CD14-positive monocyte (primary cell): ENCODE data around the gene PADI4. TPM values are rescaled to one million over a fixed set of nuclear protein-coding genes. Genes with fewer than 3 reads are reported as not detected.

Experiments used
- DNase-seq, 3 donors: peaks; one replicate each; pipeline ENCODE4 v3.0.0-alpha.2; 2011 to 2022
- H2AFZ ChIP-seq: 2 replicates; pipeline ENCODE4 v1.6.0; 2012; ENCODE audit warnings: mild to moderate bottlenecking, low read depth, low read length, inconsistent platforms; ENCODE audit not compliant: insufficient read depth, poor library complexity, severe bottlenecking
- H3K27ac ChIP-seq, 2 donors: 1 replicate in 1 of 2; 2 replicates in 1 of 2; pipeline ENCODE4 v1.5.1; 2012 to 2013; ENCODE audit warnings: low read length in 2 of 2, control low read depth in 1 of 2, inconsistent platforms in 1 of 2, low read depth in 1 of 2, mild to moderate bottlenecking in 1 of 2
- H3K27me3 ChIP-seq, 2 donors: one replicate each; pipeline versions ENCODE4 v1.6.0 to v1.6.1; 2011 to 2013; ENCODE audit warnings: low read length in 2 of 2; ENCODE audit not compliant: control insufficient read depth in 2 of 2, insufficient read depth in 2 of 2
- H3K36me3 ChIP-seq, 2 donors: replicated peaks in 1 of 2; 1 replicate in 1 of 2; 2 replicates in 1 of 2; pipeline versions ENCODE4 v1.5.1 to v1.6.1; 2012 to 2013; ENCODE audit warnings: low read length in 2 of 2, control low read depth in 1 of 2, inconsistent platforms in 1 of 2, mild to moderate bottlenecking in 1 of 2; ENCODE audit not compliant: insufficient read depth in 2 of 2, control insufficient read depth in 1 of 2
- H3K4me1 ChIP-seq, 2 donors: 1 replicate in 1 of 2; 2 replicates in 1 of 2; pipeline versions ENCODE4 v1.5.1 to v1.6.1; 2012 to 2013; ENCODE audit warnings: low read length in 2 of 2, control low read depth in 1 of 2, inconsistent platforms in 1 of 2, mild to moderate bottlenecking in 1 of 2, moderate library complexity in 1 of 2; ENCODE audit not compliant: insufficient read depth in 2 of 2, control insufficient read depth in 1 of 2
- H3K4me2 ChIP-seq: replicated peaks from 2 replicates; pipeline ENCODE3; 2012; ENCODE audit warnings: low read length, moderate library complexity, mild to moderate bottlenecking; ENCODE audit not compliant: poor library complexity, severe bottlenecking; ENCODE audit errors: extremely low read depth
- H3K4me3 ChIP-seq, 3 experiments: fragments of 200-600 bp in 1 of 3; sonication (generic) in 1 of 3; replicated peaks in 1 of 3; 1 replicate in 2 of 3; 2 replicates in 1 of 3; pipeline ENCODE4 v1.5.1; 2011 to 2013; ENCODE audit warnings: low read length in 3 of 3, mild to moderate bottlenecking in 3 of 3, control low read depth in 2 of 3, low read depth in 2 of 3, inconsistent platforms in 1 of 3, moderate library complexity in 1 of 3
- H3K79me2 ChIP-seq: 2 replicates; pipeline ENCODE4 v1.6.0; 2012; ENCODE audit warnings: mild to moderate bottlenecking, control low read depth, inconsistent platforms, low read length, moderate library complexity; ENCODE audit not compliant: insufficient read depth
- H3K9ac ChIP-seq: 2 replicates; pipeline ENCODE4 v1.6.0; 2017; ENCODE audit warnings: low read length, mild to moderate bottlenecking; ENCODE audit not compliant: insufficient read depth, poor library complexity, severe bottlenecking
- H3K9me3 ChIP-seq, 2 donors: replicated peaks in 1 of 2; 1 replicate in 1 of 2; 2 replicates in 1 of 2; pipeline versions ENCODE4 v1.5.1 to v1.6.1; 2012 to 2013; ENCODE audit warnings: low read length in 2 of 2, control low read depth in 1 of 2; ENCODE audit not compliant: control insufficient read depth in 1 of 2, insufficient read depth in 1 of 2
- H4K20me1 ChIP-seq: 2 replicates; pipeline ENCODE4 v1.6.0; 2012; ENCODE audit warnings: mild to moderate bottlenecking, low read length, control low read depth, moderate library complexity; ENCODE audit not compliant: insufficient read depth
- H3K27ac Mint-ChIP-seq, 7 donors: one replicate each; pipeline ENCODE4 v1.8.0; 2020; ENCODE audit warnings: mild to moderate bottlenecking in 7 of 7, mixed read lengths in 7 of 7, moderate library complexity in 6 of 7, inconsistent platforms in 2 of 7
- H3K27me3 Mint-ChIP-seq, 3 donors: one replicate each; pipeline ENCODE4 v1.8.0; 2021 to 2022; ENCODE audit warnings: low read depth in 3 of 3, mild to moderate bottlenecking in 3 of 3, mixed read lengths in 3 of 3, moderate library complexity in 3 of 3, inconsistent platforms in 1 of 3
- H3K36me3 Mint-ChIP-seq, 2 donors: one replicate each; pipeline ENCODE4 v1.8.0; 2020; ENCODE audit warnings: mixed read lengths in 2 of 2, inconsistent platforms in 1 of 2, mild to moderate bottlenecking in 1 of 2
- H3K4me1 Mint-ChIP-seq: one replicate; pipeline ENCODE4 v1.8.0; 2020; ENCODE audit warnings: mild to moderate bottlenecking, mixed read lengths
- H3K4me3 Mint-ChIP-seq, 2 donors: one replicate each; pipeline ENCODE4 v1.8.0; 2020; ENCODE audit warnings: mild to moderate bottlenecking in 2 of 2, mixed read lengths in 2 of 2, moderate library complexity in 1 of 2
- H3K9me3 Mint-ChIP-seq, 7 donors: one replicate each; pipeline ENCODE4 v1.8.0; 2020 to 2022; ENCODE audit warnings: mixed read lengths in 7 of 7, mild to moderate bottlenecking in 6 of 7, moderate library complexity in 6 of 7, inconsistent platforms in 2 of 7
- WGBS: methylation state at CpG from one replicate; pipeline ENCODE4 v1.1.5; 2013; ENCODE audit warnings: missing lambda C conversion rate; ENCODE audit not compliant: insufficient coverage; 5-methylcytosine and 5-hydroxymethylcytosine counted together
- intact Hi-C, 2 donors: fragments of 100-400 bp; cut with micrococcal nuclease; formaldehyde crosslinking; loops; one replicate each; pipeline versions ENCODE4 v1.15.0 to v1.15.1; 2023
- polyA plus RNA-seq, 3 donors: library from polyadenylated mRNA; depleted of rRNA in 1 of 3; unstranded in 2 of 3; stranded (reverse) in 1 of 3; fragments of 300-500 nt in 2 of 3; fragments of >200 nt in 1 of 3; fragmentation: Illumina TruSeq in 2 of 3; gene quantifications; 1 replicate in 2 of 3; 2 replicates in 1 of 3; pipeline ENCODE4 v1.2.3, GENCODE V29; 2012 to 2021
- TF ChIP-seq, protein P1 (sequence below): fragments of 200-600 bp; IDR thresholded peaks from one replicate; pipeline ENCODE4 v1.8.0; 2022; ENCODE audit warnings: antibody characterized with exemption, mild to moderate bottlenecking

PADI4 gene
- polyA plus RNA-seq, 3 donors, result 160 to 356 (median 164) TPM

DNA sequence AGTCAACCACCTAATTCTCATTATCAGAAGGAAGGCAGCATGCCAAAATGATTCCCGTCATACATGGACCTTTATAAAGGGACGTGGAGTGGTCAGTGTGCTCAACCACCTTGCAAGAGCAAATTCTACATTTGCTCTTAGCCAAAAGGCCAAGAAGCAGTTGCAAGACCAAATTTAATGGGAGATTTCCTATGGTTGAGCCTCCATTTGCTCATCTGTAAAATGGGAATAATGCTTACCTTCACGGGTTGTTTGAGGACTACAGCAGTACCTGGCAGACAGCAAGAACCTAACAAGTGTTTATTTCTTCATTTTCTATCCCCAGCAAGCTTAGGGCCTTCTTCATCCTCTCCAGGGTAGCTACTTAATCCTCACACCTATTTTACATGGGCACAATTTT is 17.4 kb upstream of the PADI4 start:
- no peaks in the 10 kb centered on the region for H3K27me3 ChIP-seq
- Mint-ChIP-seq H3K27ac (no peak overlapping the region), H3K36me3 (peaks cover 0 to 2% of the 10 kb centered on the region in 2 donors), H3K4me1 (peaks cover 44% of the 10 kb centered on the region), H3K27me3 (peaks cover 0 to 7% (median 4%) of the 10 kb centered on the region in 3 donors), H3K4me3 (no peak overlapping the region), H3K9me3 (peaks cover 0 to 1% (median 0%) of the 10 kb centered on the region in 7 donors)
- no peaks in the 10 kb centered on the region for H3K36me3 ChIP-seq
- WGBS, result 100% methylated on average over 2 of the region's 3 CpGs
- no peaks in the 10 kb centered on the region for H3K79me2 ChIP-seq
- H4K20me1 ChIP-seq, result no peaks in the 10 kb centered on the region
- intact Hi-C loops, result no loop called here
- DNase-seq, result no peak
- H2AFZ ChIP-seq, result no peak overlapping the region
- no peak overlapping the region for H3K4me3 ChIP-seq
- no peak overlapping the region for H3K9ac ChIP-seq
- no peak overlapping the region for H3K4me2 ChIP-seq
- peaks cover 32 to 34% of the 10 kb centered on the region in 2 donors for H3K4me1 ChIP-seq
- H3K9me3 ChIP-seq, result no peaks in the 10 kb centered on the region
- TF ChIP-seq, protein P1, sequence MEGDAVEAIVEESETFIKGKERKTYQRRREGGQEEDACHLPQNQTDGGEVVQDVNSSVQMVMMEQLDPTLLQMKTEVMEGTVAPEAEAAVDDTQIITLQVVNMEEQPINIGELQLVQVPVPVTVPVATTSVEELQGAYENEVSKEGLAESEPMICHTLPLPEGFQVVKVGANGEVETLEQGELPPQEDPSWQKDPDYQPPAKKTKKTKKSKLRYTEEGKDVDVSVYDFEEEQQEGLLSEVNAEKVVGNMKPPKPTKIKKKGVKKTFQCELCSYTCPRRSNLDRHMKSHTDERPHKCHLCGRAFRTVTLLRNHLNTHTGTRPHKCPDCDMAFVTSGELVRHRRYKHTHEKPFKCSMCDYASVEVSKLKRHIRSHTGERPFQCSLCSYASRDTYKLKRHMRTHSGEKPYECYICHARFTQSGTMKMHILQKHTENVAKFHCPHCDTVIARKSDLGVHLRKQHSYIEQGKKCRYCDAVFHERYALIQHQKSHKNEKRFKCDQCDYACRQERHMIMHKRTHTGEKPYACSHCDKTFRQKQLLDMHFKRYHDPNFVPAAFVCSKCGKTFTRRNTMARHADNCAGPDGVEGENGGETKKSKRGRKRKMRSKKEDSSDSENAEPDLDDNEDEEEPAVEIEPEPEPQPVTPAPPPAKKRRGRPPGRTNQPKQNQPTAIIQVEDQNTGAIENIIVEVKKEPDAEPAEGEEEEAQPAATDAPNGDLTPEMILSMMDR, result no peak
- H3K27ac ChIP-seq, result no peak overlapping the region

GRCh38 chr1:17292299-17293160 is 15.5 kb upstream of the PADI4 start:
- WGBS, result no CpG with 5 or more reads among the region's 7 CpGs
- Histone ChIP-seq H3K27ac (no peak overlapping the region), H2AFZ (no peak overlapping the region), H3K9ac (no peak overlapping the region), H3K9me3 (no peaks in the 10 kb centered on the region), H3K4me1 (peaks cover 12 to 19% of the 10 kb centered on the region in 2 donors), H3K4me3 (no peak overlapping the region), H3K36me3 (no peaks in the 10 kb centered on the region), H4K20me1 (no peaks in the 10 kb centered on the region), H3K4me2 (no peak overlapping the region), H3K79me2 (no peaks in the 10 kb centered on the region), H3K27me3 (no peaks in the 10 kb centered on the region)
- H3K27me3 Mint-ChIP-seq, result peaks cover 0 to 7% (median 6%) of the 10 kb centered on the region in 3 donors
- H3K36me3 Mint-ChIP-seq, result no peaks in the 10 kb centered on the region
- H3K9me3 Mint-ChIP-seq, result peaks cover 0 to 2% (median 0%) of the 10 kb centered on the region in 7 donors
- TF ChIP-seq, protein P1, result no peak
- no peak for DNase-seq
- no peak overlapping the region for H3K4me3 Mint-ChIP-seq
- peaks cover 30% of the 10 kb centered on the region for H3K4me1 Mint-ChIP-seq
- no peak overlapping the region for H3K27ac Mint-ChIP-seq
- intact Hi-C loops, result no loop called here
